Ishikawa (cell line): Measurements from ENCODE around the gene ADD1.

Source experiments
- CEBPB ChIP-seq: IDR thresholded peaks from 2 replicates; pipeline ENCODE4 v1.6.1; 2012
- CREB1 ChIP-seq: IDR thresholded peaks from 2 replicates; pipeline ENCODE4 v1.6.1; 2012; ENCODE audit warnings: low read depth
- EGR1 ChIP-seq: IDR thresholded peaks from 2 replicates; pipeline ENCODE4 v1.6.1; 2012
- EP300 ChIP-seq: IDR thresholded peaks from 2 replicates; pipeline ENCODE4 v1.6.1; 2012; ENCODE audit warnings: borderline replicate concordance
- FOXM1 ChIP-seq: IDR thresholded peaks from 2 replicates; pipeline ENCODE4 v1.6.1; 2012; ENCODE audit warnings: low read depth, borderline replicate concordance
- MAX ChIP-seq: IDR thresholded peaks from 2 replicates; pipeline ENCODE4 v1.6.1; 2012
- NFIC ChIP-seq: IDR thresholded peaks from 2 replicates; pipeline ENCODE4 v1.6.1; 2012
- RAD21 ChIP-seq: IDR thresholded peaks from 2 replicates; pipeline ENCODE4 v1.6.1; 2012; ENCODE audit warnings: low read depth
- REST ChIP-seq: IDR thresholded peaks from 2 replicates; pipeline ENCODE4 v1.6.1; 2012; ENCODE audit warnings: low read depth, mild to moderate bottlenecking
- TAF1 ChIP-seq: IDR thresholded peaks from 2 replicates; pipeline ENCODE4 v1.6.1; 2012; ENCODE audit warnings: low read depth, mild to moderate bottlenecking
- TCF12 ChIP-seq: IDR thresholded peaks from 2 replicates; pipeline ENCODE4 v1.6.1; 2012; ENCODE audit warnings: low read depth
- TEAD4 ChIP-seq: IDR thresholded peaks from 2 replicates; pipeline ENCODE4 v1.6.1; 2012
- USF1 ChIP-seq: IDR thresholded peaks from 2 replicates; pipeline ENCODE4 v1.6.1; 2012
- YY1 ChIP-seq: IDR thresholded peaks from 2 replicates; pipeline ENCODE4 v1.6.1; 2012; ENCODE audit warnings: low read depth
- ZBTB7A ChIP-seq: IDR thresholded peaks from 2 replicates; pipeline ENCODE4 v1.6.1; 2012; ENCODE audit warnings: low read depth

ADD1 gene

GRCh38 chr4:2817701-2818350 lies 25.8 kb upstream of the ADD1 start:
- TF ChIP-seq TAF1 (0 out of 2 replicates have a peak, but pooled peaks have one; percentile 34), USF1 (peak; percentile 90), EGR1 (no peak), EP300 (no peak), MAX (peak; percentile 92), CEBPB (no peak), ZBTB7A (no peak), TEAD4 (no peak), YY1 (peak; percentile 67), FOXM1 (no peak)

- TF ChIP-seq USF1 (0 out of 2 replicates have a peak, but pooled peaks have one; percentile 3), EGR1 (0 out of 2 replicates have a peak, but pooled peaks have one; percentile 23), TCF12 (no peak), ZBTB7A (peak; percentile 83)
These were observed 25.2 kb upstream of the ADD1 start for GRCh38 chr4:2818351-2818939.

GRCh38 chr4:2819244-2820215 lies 24.1 kb upstream of the ADD1 start:
- TF ChIP-seq MAX (no peak), EP300 (no peak), CEBPB (no peak), EGR1 (no peak), YY1 (no peak), FOXM1 (no peak), USF1 (no peak), ZBTB7A (no peak), CREB1 (no peak), RAD21 (no peak), TEAD4 (no peak), REST (no peak), TAF1 (no peak)

GRCh38 chr4:2820216-2820982 lies 23.2 kb upstream of the ADD1 start:
- no peak for TF ChIP-seq REST
- no peak; the same call in 1 of the 2 replicates for TF ChIP-seq RAD21
- peak; percentile 64; the same call in 1 of the 2 replicates for TF ChIP-seq TCF12
- TF ChIP-seq USF1 = peak; percentile 73
- peak; percentile 10; the same call in 1 of the 2 replicates for TF ChIP-seq TEAD4
- no peak for TF ChIP-seq EGR1
- TF ChIP-seq YY1 = peak; percentile 82
- TF ChIP-seq ZBTB7A = no peak
- TF ChIP-seq MAX = peak; percentile 97
- TF ChIP-seq EP300 = peak; percentile 51; the same call in 1 of the 2 replicates
- 0 out of 2 replicates have a peak, but pooled peaks have one; percentile 38 for TF ChIP-seq NFIC
